Activated CD4-positive, CD25-positive, alpha-beta regulatory T cell (primary cell): ENCODE measurements around the gene SLC48A1.

Source experiments
- DNase-seq, 4 experiments: peaks; one replicate each; lab custom pipeline; 2025; lab: John Stamatoyannopoulos, UW

SLC48A1 gene

GRCh38 chr12:47777151-47777550, 4.1 kb downstream of the SLC48A1 start:
- DNase-seq: no peak

GRCh38 chr12:47777741-47778558, 4.9 kb downstream of the SLC48A1 start:
- DNase-seq: no peak

GRCh38 chr12:47778881-47779280, 5.8 kb downstream of the SLC48A1 start:
- DNase-seq: no peak

GRCh38 chr12:47779301-47779942, 6.4 kb downstream of the SLC48A1 start:
- peak; percentile 79 to 95 (median 86) for DNase-seq

GRCh38 chr12:47779943-47780504, 7.0 kb downstream of the SLC48A1 start:
- no peak for DNase-seq

- no peak for DNase-seq
Observed at GRCh38 chr12:47781479-47782371, 8.7 kb downstream of the SLC48A1 start.

GRCh38 chr12:47782372-47782770, 9.3 kb downstream of the SLC48A1 start:
- no peak for DNase-seq

GRCh38 chr12:47783024-47783755, 10.2 kb downstream of the SLC48A1 start:
- no peak for DNase-seq

GRCh38 chr12:47783821-47784819, 11.1 kb downstream of the SLC48A1 start:
- DNase-seq: no peak

- DNase-seq: no peak
Observed at GRCh38 chr12:47785036-47785886, 12.2 kb downstream of the SLC48A1 start.

GRCh38 chr12:47785887-47786661, 13.0 kb downstream of the SLC48A1 start:
- DNase-seq: no peak

- no peak for DNase-seq
Observed at GRCh38 chr12:47786662-47787280, 13.7 kb downstream of the SLC48A1 start.

- DNase-seq: no peak
Observed at GRCh38 chr12:47787596-47788319, 14.7 kb downstream of the SLC48A1 start.

GRCh38 chr12:47789141-47789540, 16.1 kb downstream of the SLC48A1 start:
- no peak for DNase-seq

- no peak for DNase-seq
Observed at GRCh38 chr12:47789712-47790489, 16.9 kb downstream of the SLC48A1 start.

- DNase-seq: no peak
Observed at GRCh38 chr12:47790676-47791350, 17.8 kb downstream of the SLC48A1 start.
